HepG2 (cell line): ENCODE measurements around the gene CCDC93. TPM values are rescaled to one million over a fixed set of nuclear protein-coding genes. Genes with fewer than 3 reads are reported as not detected.

Source experiments
- ATAC-seq: fragments of 200-7000 bp; cut with Tn5 transposase; 3 replicates; pipeline ENCODE4 v1.9.1; 2020; ENCODE audit warnings: mild to moderate bottlenecking, moderate library complexity
- BruUV-seq: library from RNA; stranded (reverse); fragments of 400-500 nt; replicated peaks from 2 replicates; lab custom pipeline; 2021; lab: Mats Ljungman, UMichigan
- CTCF ChIA-PET: fragments of 300-600 bp; formaldehyde crosslinking; extraction: SDS; loops from one replicate; lab custom pipeline; 2021; ENCODE audit warnings: low total read pairs, inconsistent platforms, low intra/inter-chr PET ratio; lab: Yijun Ruan, JAX
- POLR2A ChIA-PET: fragments of 350-600 bp; sonication (Branson Sonifier 250); formaldehyde crosslinking; loops from one replicate; lab custom pipeline; 2020; ENCODE audit warnings: antibody characterized with exemption, inconsistent platforms; lab: Yijun Ruan, JAX
- DNase-seq: peaks from one replicate; pipeline ENCODE4 v3.0.0-alpha.2; 2015; ENCODE audit warnings: low spot score
- FAIRE-seq: peaks from 3 replicates; lab custom pipeline; 2011; peaks lifted over from hg19 to GRCh38; lab: Jason Lieb, UNC
- H2AFZ ChIP-seq: one replicate; pipeline ENCODE4 v1.6.1; 2011; ENCODE audit warnings: low read length, inconsistent platforms
- H3K27ac ChIP-seq: fragments of 300-600 bp; 3 replicates; pipeline ENCODE4 v1.8.0; 2011; ENCODE audit warnings: mixed run types, mild to moderate bottlenecking, mixed read lengths, low read length, inconsistent platforms; ENCODE audit not compliant: insufficient read depth; ENCODE audit errors: extremely low read length
- H3K27me3 ChIP-seq, 2 experiments: fragments of 200-600 bp in 1 of 2; 2 replicates in 1 of 2; 3 replicates in 1 of 2; pipeline versions ENCODE4 v1.6.0 to v1.8.0; 2011; ENCODE audit warnings: low read length in 2 of 2, mild to moderate bottlenecking in 2 of 2, moderate library complexity in 2 of 2, inconsistent platforms in 1 of 2; ENCODE audit not compliant: insufficient read depth in 2 of 2, control insufficient read depth in 1 of 2
- H3K36me3 ChIP-seq, 2 experiments: fragments of 200-600 bp in 1 of 2; replicated peaks in 1 of 2; 2 replicates in 1 of 2; 3 replicates in 1 of 2; pipeline versions ENCODE4 v1.5.1 to v1.8.0; 2011; ENCODE audit warnings: low read length in 2 of 2, inconsistent platforms in 1 of 2; ENCODE audit not compliant: insufficient read depth in 2 of 2, control insufficient read depth in 1 of 2
- H3K4me1 ChIP-seq: 2 replicates; pipeline ENCODE4 v1.5.1; 2012; ENCODE audit warnings: low read length, inconsistent platforms; ENCODE audit not compliant: insufficient read depth
- H3K4me2 ChIP-seq: 2 replicates; pipeline ENCODE4 v1.6.0; 2011; ENCODE audit warnings: low read depth, low read length, inconsistent platforms
- H3K4me3 ChIP-seq, 3 experiments: fragments of 200-600 bp in 1 of 3; sonication (generic), shearing (Covaris generic) in 1 of 3; replicated peaks in 1 of 3; 2 replicates each; pipeline ENCODE4 v1.5.1; 2011 to 2016; ENCODE audit warnings: low read length in 3 of 3, inconsistent platforms in 2 of 3, low read depth in 2 of 3, mild to moderate bottlenecking in 2 of 3, control low read depth in 1 of 3, mixed read lengths in 1 of 3; ENCODE audit not compliant: insufficient read depth in 1 of 3
- H3K79me2 ChIP-seq: one replicate; pipeline ENCODE4 v1.6.1; 2011; ENCODE audit warnings: low read length, inconsistent platforms; ENCODE audit not compliant: insufficient read depth
- H3K9ac ChIP-seq: 2 replicates; pipeline ENCODE4 v1.6.0; 2011; ENCODE audit warnings: mild to moderate bottlenecking, low read depth, low read length, inconsistent platforms; ENCODE audit not compliant: insufficient read depth
- H3K9me3 ChIP-seq: 2 replicates; pipeline ENCODE4 v1.5.1; 2012; ENCODE audit warnings: mild to moderate bottlenecking, low read length
- H4K20me1 ChIP-seq: 2 replicates; pipeline ENCODE4 v1.6.0; 2011; ENCODE audit warnings: inconsistent platforms, mild to moderate bottlenecking, low read length, moderate library complexity; ENCODE audit not compliant: insufficient read depth
- CAMTA2 ChIP-seq: sonication (generic); formaldehyde crosslinking; IDR thresholded peaks from 2 replicates; pipeline ENCODE4 v1.4.0; 2020; ENCODE audit warnings: mild to moderate bottlenecking, missing genetic modification reagents, borderline replicate concordance
- ELF3 ChIP-seq: IDR thresholded peaks from 2 replicates; pipeline ENCODE4 v1.6.1; 2016; ENCODE audit warnings: missing genetic modification reagents, missing compliant biosample characterization
- ETV5 ChIP-seq: IDR thresholded peaks from 2 replicates; pipeline ENCODE4 v1.6.1; 2018; ENCODE audit warnings: missing biosample characterization, missing genetic modification reagents, inconsistent platforms, borderline replicate concordance
- GATAD2A ChIP-seq: IDR thresholded peaks from 2 replicates; pipeline ENCODE4 v1.6.1; 2016
- HMGA1 ChIP-seq: sonication (generic); formaldehyde crosslinking; conservative IDR thresholded peaks from 2 replicates; pipeline ENCODE4 v1.4.0; 2020; ENCODE audit warnings: missing genetic modification reagents
- IKZF4 ChIP-seq: sonication (generic); formaldehyde crosslinking; IDR thresholded peaks from 2 replicates; pipeline ENCODE4 v1.5.1; 2020; ENCODE audit warnings: borderline replicate concordance, mild to moderate bottlenecking, low read depth, missing genetic modification reagents; ENCODE audit errors: not compliant biosample characterization
- MLXIP ChIP-seq: sonication (generic); formaldehyde crosslinking; IDR thresholded peaks from 2 replicates; pipeline ENCODE4 v1.9.0; 2021; ENCODE audit warnings: missing genetic modification reagents, borderline replicate concordance
- PBX2 ChIP-seq: IDR thresholded peaks from 2 replicates; pipeline ENCODE4 v1.6.1; 2016; ENCODE audit warnings: control low read depth
- REST ChIP-seq, 2 experiments: IDR thresholded peaks; 2 replicates each; pipeline ENCODE4 v1.6.1; 2011 to 2012; ENCODE audit warnings: low read length in 2 of 2, borderline replicate concordance in 1 of 2, low read depth in 1 of 2, mild to moderate bottlenecking in 1 of 2, moderate library complexity in 1 of 2
- RFX3 ChIP-seq: IDR thresholded peaks from 2 replicates; pipeline ENCODE4 v1.6.1; 2016; ENCODE audit warnings: missing biosample characterization, missing genetic modification reagents
- TAF1 ChIP-seq: sonication (generic); formaldehyde crosslinking; IDR thresholded peaks from 2 replicates; pipeline ENCODE4 v1.4.0; 2020; ENCODE audit warnings: missing genetic modification reagents
- U2AF2 ChIP-seq: fragments of 200-400 bp; formaldehyde crosslinking; IDR thresholded peaks from 2 replicates; pipeline ENCODE4 v1.6.1; 2017; ENCODE audit warnings: low read depth, mild to moderate bottlenecking, low read length
- ZBTB38 ChIP-seq: sonication (generic); formaldehyde crosslinking; IDR thresholded peaks from 2 replicates; pipeline ENCODE4 v1.5.1; 2020; ENCODE audit warnings: mild to moderate bottlenecking, missing genetic modification reagents
- ZNF101 ChIP-seq: sonication (generic); formaldehyde crosslinking; IDR thresholded peaks from 2 replicates; pipeline ENCODE4 v1.4.0; 2020; ENCODE audit warnings: mild to moderate bottlenecking, low read depth, missing genetic modification reagents, borderline replicate concordance
- ZNF335 ChIP-seq: sonication (generic); formaldehyde crosslinking; IDR thresholded peaks from 2 replicates; pipeline ENCODE4 v1.4.0; 2020; ENCODE audit warnings: missing genetic modification reagents
- ZNF501 ChIP-seq: sonication (generic); formaldehyde crosslinking; IDR thresholded peaks from 2 replicates; pipeline ENCODE4 v1.5.1; 2020; ENCODE audit warnings: mild to moderate bottlenecking, moderate library complexity, missing genetic modification reagents
- WGBS: methylation state at CpG from one replicate; pipeline ENCODE4 v1.1.6; 2017; ENCODE audit warnings: low lambda C conversion rate; 5-methylcytosine and 5-hydroxymethylcytosine counted together
- in situ Hi-C: cut with HindIII; loops from 2 replicates; pipeline ENCODE4 v1.10.0; 2017; ENCODE audit warnings: low pct_unique_long_range_greater_than_20kb; ENCODE audit not compliant: extremely low pct_ligation_motif_present
- intact Hi-C: fragments of 100-400 bp; cut with micrococcal nuclease; formaldehyde crosslinking; loops from one replicate; pipeline ENCODE4 v1.10.0; 2022; ENCODE audit not compliant: unreplicated experiment
- polyA plus RNA-seq, 8 experiments: library from polyadenylated mRNA; depleted of rRNA in 3 of 8; stranded (reverse) in 7 of 8; unstranded in 1 of 8; fragments of >200 nt; fragmentation: Illumina TruSeq in 4 of 8; extraction: Trizol in 4 of 8; gene quantifications; 2 replicates each; pipeline versions ENCODE4 v1.2.1 to v1.2.3, GENCODE V29; 2011 to 2016; ENCODE audit warnings: low read depth in 4 of 8, missing spikeins in 1 of 8, mixed read lengths in 1 of 8; ENCODE audit not compliant: insufficient read depth in 1 of 8
- total RNA-seq, 5 experiments: library from RNA; depleted of rRNA; stranded (reverse); fragments of >200 nt; fragmentation: Illumina TruSeq; extraction: Trizol; gene quantifications; 2 replicates each; pipeline ENCODE4 v1.2.3, GENCODE V29; 2016; ENCODE audit warnings: low read depth in 1 of 5

The CCDC93 gene
- total and polyA plus RNA-seq, 2 of the 13 experiments (the other 11 are each of a cell fraction or from before 2014, with no cell fraction given): 37.2 to 53.2 TPM

GRCh38 chr2:117938611-117939010 is 75.3 kb downstream of the CCDC93 start:
- ChIA-PET CTCF (no interaction called here), POLR2A (no interaction called here)
- in situ Hi-C loops: loop anchor here (10.0 kb wide), 1 partner anchor 114 kb away; no protein-coding TSS in a partner anchor
- no peaks in the 10 kb centered on the region for H4K20me1 ChIP-seq
- H3K79me2 ChIP-seq: no peaks in the 10 kb centered on the region
- FAIRE-seq (no peak), ATAC-seq (no peak), DNase-seq (no peak)
- H3K9me3 ChIP-seq: no peaks in the 10 kb centered on the region
- H3K4me1 ChIP-seq: peaks cover 19% of the 10 kb centered on the region
- H3K4me2 ChIP-seq: no peak overlapping the region
- H3K27ac ChIP-seq: no peak overlapping the region
- WGBS: 97% methylated on average over 2 of the region's 2 CpGs
- no peaks in the 10 kb centered on the region for H3K27me3 ChIP-seq
- no TSS peak for BruUV-seq
- H2AFZ ChIP-seq: no peak overlapping the region
- H3K9ac ChIP-seq: no peak overlapping the region
- H3K4me3 ChIP-seq: no peak overlapping the region
- peaks cover 27 to 87% of the 10 kb centered on the region in 2 experiments for H3K36me3 ChIP-seq
- TF ChIP-seq ELF3 (CRISPR knock-in tag) (no peak), U2AF2 (no peak), MLXIP (CRISPR knock-in tag) (no peak), IKZF4 (CRISPR knock-in tag) (no peak), ZNF101 (CRISPR knock-in tag) (no peak), ZNF335 (CRISPR knock-in tag) (no peak), HMGA1 (CRISPR knock-in tag) (no peak), PBX2 (CRISPR knock-in tag) (no peak), RFX3 (CRISPR knock-in tag) (no peak), ZNF501 (CRISPR knock-in tag) (no peak), ZBTB38 (no peak), ETV5 (CRISPR knock-in tag) (no peak), REST (IDR thresholded peaks at IDR 0.05; ENCODE audit: borderline replicate concordance in 1 of 2, low read depth in 1 of 2, low read length in 2 of 2) (no peak), GATAD2A (no peak), CAMTA2 (CRISPR knock-in tag) (no peak), TAF1 (CRISPR knock-in tag) (no peak)
- intact Hi-C loops: no loop called here
